ENCODE measurements around the gene NUSAP1. TPM values are rescaled to one million over a fixed set of nuclear protein-coding genes. Genes with fewer than 3 reads are reported as not detected.

Gene NUSAP1
- total RNA-seq, 1 experiment from 2014 or later: 178 TPM

GRCh38 chr15:41347236-41347635 lies 14.6 kb downstream of the NUSAP1 start:
- POLR2A ChIA-PET (ENCODE audit: unreplicated experiment): no interaction called here
- Histone ChIP-seq H3K27me3 (ENCODE audit: low read length) (no peaks in the 10 kb centered on the region), H3K4me3 (ENCODE audit: low read length) (no peak overlapping the region), H3K27ac (ENCODE audit: low read length) (no peak overlapping the region), H4K20me1 (ENCODE audit: low read length) (0 out of 2 replicates have a peak, but pooled peaks cover 3% of the 10 kb centered on the region), H3K4me1 (ENCODE audit: insufficient read depth, low read length) (peaks cover under 1% of the 10 kb centered on the region; the same call in 1 of the 2 replicates), H2AFZ (ENCODE audit: low read length) (no peak overlapping the region), H3F3A (ENCODE audit: low read length, unreplicated experiment) (no peaks in the 10 kb centered on the region), H3K4me2 (ENCODE audit: low read length) (no peak overlapping the region), H3K9me2 (replicated peaks; ENCODE audit: low read length) (no peaks in the 10 kb centered on the region), H3K9me3 (ENCODE audit: low read length) (no peaks in the 10 kb centered on the region), H3K79me2 (ENCODE audit: low read length) (peaks cover 22% of the 10 kb centered on the region), H3K36me3 (ENCODE audit: low read depth, low read length) (peaks cover 55% of the 10 kb centered on the region), H3K9ac (ENCODE audit: low read length) (no peak overlapping the region)
- ATAC-seq (no peak), DNase-seq (no peak)
- BruUV-seq (replicated peaks): no TSS peak
- CTCF ChIA-PET: no interaction called here
- TF ChIP-seq CTCF (conservative IDR thresholded peaks at IDR 0.05; ENCODE audit: low read depth, low read length): no peak
- TF ChIP-seq EZH2 (IDR thresholded peaks at IDR 0.05; ENCODE audit: low read length, unreplicated experiment): no peak
- TF ChIP-seq EZH2phosphoT487 (IDR thresholded peaks at IDR 0.05; ENCODE audit: borderline replicate concordance, low read length): no peak
- intact Hi-C loops (cut with micrococcal nuclease): no loop called here

GRCh38 chr15:41350057-41350717 lies 17.5 kb downstream of the NUSAP1 start:
- Histone ChIP-seq H3K27me3 (ENCODE audit: low read length) (no peaks in the 10 kb centered on the region), H3K9me3 (ENCODE audit: low read length) (no peaks in the 10 kb centered on the region), H3K9me2 (replicated peaks; ENCODE audit: low read length) (no peaks in the 10 kb centered on the region), H2AFZ (ENCODE audit: low read length) (no peak overlapping the region), H4K20me1 (ENCODE audit: low read length) (0 out of 2 replicates have a peak, but pooled peaks cover 3% of the 10 kb centered on the region), H3F3A (ENCODE audit: low read length, unreplicated experiment) (no peaks in the 10 kb centered on the region), H3K4me1 (ENCODE audit: insufficient read depth, low read length) (no peaks in the 10 kb centered on the region), H3K79me2 (ENCODE audit: low read length) (peaks cover 12% of the 10 kb centered on the region; the same call in 1 of the 2 replicates), H3K9ac (ENCODE audit: low read length) (no peak overlapping the region), H3K4me3 (ENCODE audit: low read length) (no peak overlapping the region), H3K27ac (ENCODE audit: low read length) (no peak overlapping the region), H3K4me2 (ENCODE audit: low read length) (no peak overlapping the region), H3K36me3 (ENCODE audit: low read depth, low read length) (peaks cover 60% of the 10 kb centered on the region)
- DNase-seq (no peak), ATAC-seq (no peak)
- BruUV-seq (replicated peaks): no TSS peak
- intact Hi-C loops (cut with micrococcal nuclease): no loop called here
- ChIA-PET POLR2A (ENCODE audit: unreplicated experiment) (no interaction called here), CTCF (no interaction called here)
- TF ChIP-seq EZH2phosphoT487 (IDR thresholded peaks at IDR 0.05; ENCODE audit: borderline replicate concordance, low read length) (no peak), CTCF (conservative IDR thresholded peaks at IDR 0.05; ENCODE audit: low read depth, low read length) (no peak), EZH2 (IDR thresholded peaks at IDR 0.05; ENCODE audit: low read length, unreplicated experiment) (no peak)

GRCh38 chr15:41354371-41354770 lies 21.7 kb downstream of the NUSAP1 start:
- no peaks in the 10 kb centered on the region for H3K4me1 ChIP-seq (ENCODE audit: insufficient read depth, low read length)
- no peak for ATAC-seq
- POLR2A ChIA-PET (ENCODE audit: unreplicated experiment): no interaction called here
- no peaks in the 10 kb centered on the region for H3K9me2 ChIP-seq (replicated peaks; ENCODE audit: low read length)
- no peak overlapping the region for H3K9ac ChIP-seq (ENCODE audit: low read length)
- no peak overlapping the region for H2AFZ ChIP-seq (ENCODE audit: low read length)
- CTCF ChIA-PET: interaction anchor here (0.7 kb wide), 1 partner anchor 258 kb away, joined by 5 read pairs; no protein-coding TSS in a partner anchor
- H3F3A ChIP-seq (ENCODE audit: low read length, unreplicated experiment): no peaks in the 10 kb centered on the region
- no peaks in the 10 kb centered on the region for H3K27me3 ChIP-seq (ENCODE audit: low read length)
- no peak overlapping the region for H3K4me3 ChIP-seq (ENCODE audit: low read length)
- H3K4me2 ChIP-seq (ENCODE audit: low read length): no peak overlapping the region
- no peak for DNase-seq
- no TSS peak for BruUV-seq (replicated peaks)
- H3K79me2 ChIP-seq (ENCODE audit: low read length): no peaks in the 10 kb centered on the region
- peaks cover 73% of the 10 kb centered on the region for H3K36me3 ChIP-seq (ENCODE audit: low read depth, low read length)
- no peak overlapping the region for H3K27ac ChIP-seq (ENCODE audit: low read length)
- 0 out of 2 replicates have a peak, but pooled peaks cover under 1% of the 10 kb centered on the region for H4K20me1 ChIP-seq (ENCODE audit: low read length)
- H3K9me3 ChIP-seq (ENCODE audit: low read length): no peaks in the 10 kb centered on the region
- intact Hi-C loops (cut with micrococcal nuclease): no loop called here
- TF ChIP-seq EZH2 (IDR thresholded peaks at IDR 0.05; ENCODE audit: low read length, unreplicated experiment): no peak
- no peak for TF ChIP-seq EZH2phosphoT487 (IDR thresholded peaks at IDR 0.05; ENCODE audit: borderline replicate concordance, low read length)
- TF ChIP-seq CTCF (conservative IDR thresholded peaks at IDR 0.05; ENCODE audit: low read depth, low read length): no peak

Measured in PC-3 (cell line).